Stimulated activated CD8-positive, alpha-beta memory T cell treated with anti-CD3 and anti-CD28 coated beads, Interleukin-12 subunit alpha, Interleukin-12 subunit beta, amount 100 ng/mL, for 1 hour (primary cell): ENCODE measurements around the gene ZBTB48.
"Not testable (repeated sequence)": the region's sequence is repeated elsewhere in the genome, so short reads cannot be mapped to it uniquely, and the experiment has no call there.

ENCODE experiments used
- DNase-seq: peaks from one replicate; pipeline ENCODE4 v3.0.0-alpha.2; 2020; ENCODE audit warnings: low read depth

The ZBTB48 gene

GRCh38 chr1:6635910-6636760 is 56.3 kb downstream of the ZBTB48 start:
- no peak for DNase-seq

- not testable (repeated sequence) for DNase-seq
These were observed 57.0 kb downstream of the ZBTB48 start for GRCh38 chr1:6636778-6637177.

- no peak for DNase-seq
These were observed 58.0 kb downstream of the ZBTB48 start for GRCh38 chr1:6637770-6638169.

- DNase-seq = no peak
These were observed 58.4 kb downstream of the ZBTB48 start for GRCh38 chr1:6638226-6638625.
